ENCODE measurements around the gene SEPTIN7. TPM values are rescaled to one million over a fixed set of nuclear protein-coding genes. Genes with fewer than 3 reads are reported as not detected.

Gene SEPTIN7
- total and polyA plus RNA-seq, 2 of the 13 experiments (the other 11 are each of a cell fraction or from before 2014, with no cell fraction given) = 103 to 129 TPM

GRCh38 chr7:35849954-35850353 lies 49.1 kb downstream of the SEPTIN7 start (continued):
- no peak for TF ChIP-seq HIC2 (CRISPR knock-in tag; IDR thresholded peaks at IDR 0.05; ENCODE audit: low read depth)
- TF ChIP-seq CBX1 (IDR thresholded peaks at IDR 0.05; ENCODE audit: low read depth) = no peak
- no peak for TF ChIP-seq TBP (CRISPR knock-in tag; IDR thresholded peaks at IDR 0.05)
- no peak for TF ChIP-seq RBM22 (optimal IDR thresholded peaks at IDR 0.05; ENCODE audit: low read length)
- no peak for TF ChIP-seq PRPF4 (IDR thresholded peaks at IDR 0.05; ENCODE audit: low read depth, low read length, poor library complexity, severe bottlenecking)
- no peak for TF ChIP-seq FOXM1 (CRISPR knock-in tag; IDR thresholded peaks at IDR 0.05)

Other genes starting within 250 kb of the SEPTIN7 start
- 10.4 and 10.7 TPM in 2 replicates for gene HERPUD2, start 105.9 kb upstream of the SEPTIN7 start, total RNA-seq (2016; rRNA removed; fragmentation: Illumina TruSeq; extraction: Trizol)
- gene HERPUD2, start 105.9 kb upstream of the SEPTIN7 start, polyA plus RNA-seq (2011; rRNA removed) = 38.6 and 41.5 TPM in 2 replicates

Measured in HepG2 (cell line).